Fibroblast of mammary gland (primary cell): ENCODE data around the gene ALDH1B1.

Experiments used
- DNase-seq: peaks from one replicate; pipeline ENCODE4 v3.0.0-alpha.2; 2010; ENCODE audit warnings: low read depth
- H3K4me3 ChIP-seq: 2 replicates; pipeline ENCODE4 v1.5.1; 2011; ENCODE audit warnings: low read depth, mild to moderate bottlenecking, low read length, moderate library complexity; ENCODE audit not compliant: control insufficient read depth
- TF ChIP-seq, protein P1 (sequence below): conservative IDR thresholded peaks from 2 replicates; pipeline ENCODE4 v1.5.1; 2011; ENCODE audit warnings: low read depth, low read length, inconsistent platforms; ENCODE audit not compliant: control insufficient read depth, insufficient read depth

ALDH1B1 gene

DNA sequence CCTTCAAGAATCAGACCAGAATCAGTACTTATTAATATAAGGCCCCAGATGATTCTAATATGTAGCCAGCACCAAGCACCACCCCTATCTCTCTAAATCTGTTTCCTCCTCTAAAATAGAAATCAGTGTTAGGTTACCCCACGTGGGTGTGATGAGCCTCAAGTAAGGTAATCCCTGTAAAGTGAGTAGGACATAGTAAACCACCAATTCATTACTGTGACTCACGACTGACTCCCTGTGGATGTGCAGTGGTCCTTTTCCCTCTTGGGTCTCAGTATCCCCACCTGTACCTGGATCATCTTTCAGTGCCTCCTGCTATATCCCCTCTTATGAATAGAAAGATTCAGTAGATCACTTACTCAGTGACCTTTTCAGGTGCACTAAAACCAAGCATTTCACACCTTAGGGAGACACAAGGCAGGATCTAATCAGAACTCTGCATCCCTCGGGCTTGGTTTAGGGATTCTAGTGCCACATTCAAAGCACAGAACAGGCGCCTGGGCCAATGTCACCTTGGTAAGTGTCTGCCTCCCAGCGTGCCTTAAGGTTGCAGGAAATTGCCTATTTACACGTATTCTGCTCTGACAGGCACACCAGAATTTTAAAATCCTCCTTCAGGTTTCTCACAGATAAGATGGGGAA lies 12.2 kb upstream of the ALDH1B1 start:
- TF ChIP-seq, protein P1, sequence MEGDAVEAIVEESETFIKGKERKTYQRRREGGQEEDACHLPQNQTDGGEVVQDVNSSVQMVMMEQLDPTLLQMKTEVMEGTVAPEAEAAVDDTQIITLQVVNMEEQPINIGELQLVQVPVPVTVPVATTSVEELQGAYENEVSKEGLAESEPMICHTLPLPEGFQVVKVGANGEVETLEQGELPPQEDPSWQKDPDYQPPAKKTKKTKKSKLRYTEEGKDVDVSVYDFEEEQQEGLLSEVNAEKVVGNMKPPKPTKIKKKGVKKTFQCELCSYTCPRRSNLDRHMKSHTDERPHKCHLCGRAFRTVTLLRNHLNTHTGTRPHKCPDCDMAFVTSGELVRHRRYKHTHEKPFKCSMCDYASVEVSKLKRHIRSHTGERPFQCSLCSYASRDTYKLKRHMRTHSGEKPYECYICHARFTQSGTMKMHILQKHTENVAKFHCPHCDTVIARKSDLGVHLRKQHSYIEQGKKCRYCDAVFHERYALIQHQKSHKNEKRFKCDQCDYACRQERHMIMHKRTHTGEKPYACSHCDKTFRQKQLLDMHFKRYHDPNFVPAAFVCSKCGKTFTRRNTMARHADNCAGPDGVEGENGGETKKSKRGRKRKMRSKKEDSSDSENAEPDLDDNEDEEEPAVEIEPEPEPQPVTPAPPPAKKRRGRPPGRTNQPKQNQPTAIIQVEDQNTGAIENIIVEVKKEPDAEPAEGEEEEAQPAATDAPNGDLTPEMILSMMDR, result no peak
- H3K4me3 ChIP-seq, result no peak overlapping the region
- DNase-seq, result no peak

DNA sequence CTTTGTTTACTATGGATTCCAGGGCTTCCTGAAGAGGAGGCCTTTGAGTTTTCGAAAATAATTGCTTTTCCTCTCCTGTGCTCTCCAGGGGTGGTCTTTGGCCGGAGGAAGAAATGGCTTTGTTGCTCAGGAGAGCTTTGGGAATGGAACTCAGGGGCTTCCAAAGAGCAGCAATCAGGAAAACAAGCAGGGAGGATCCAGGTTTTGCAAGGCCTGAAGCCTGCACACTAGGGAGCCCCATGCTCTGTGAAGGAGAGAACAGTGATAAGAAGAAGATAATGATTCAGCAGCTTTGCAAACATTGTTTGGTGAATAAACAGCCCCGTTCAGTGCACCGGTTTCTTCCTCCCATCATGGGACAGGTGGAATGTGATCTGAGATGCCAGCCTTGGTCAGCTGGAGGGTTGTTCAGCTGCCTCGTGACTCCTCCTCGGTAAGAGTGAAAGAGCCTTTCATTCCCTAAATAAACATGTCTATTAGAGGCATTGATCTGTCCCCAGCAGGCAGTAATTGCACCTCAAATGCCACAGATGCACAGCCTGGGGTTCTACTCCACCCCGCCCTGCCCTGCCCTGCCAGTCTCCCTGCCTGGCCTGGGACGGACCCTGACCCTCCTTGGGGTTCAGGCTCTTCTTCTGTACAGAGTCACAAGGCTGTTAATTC lies 11.5 kb upstream of the ALDH1B1 start:
- TF ChIP-seq, protein P1, result no peak
- H3K4me3 ChIP-seq, result no peak overlapping the region
- no peak for DNase-seq

DNA sequence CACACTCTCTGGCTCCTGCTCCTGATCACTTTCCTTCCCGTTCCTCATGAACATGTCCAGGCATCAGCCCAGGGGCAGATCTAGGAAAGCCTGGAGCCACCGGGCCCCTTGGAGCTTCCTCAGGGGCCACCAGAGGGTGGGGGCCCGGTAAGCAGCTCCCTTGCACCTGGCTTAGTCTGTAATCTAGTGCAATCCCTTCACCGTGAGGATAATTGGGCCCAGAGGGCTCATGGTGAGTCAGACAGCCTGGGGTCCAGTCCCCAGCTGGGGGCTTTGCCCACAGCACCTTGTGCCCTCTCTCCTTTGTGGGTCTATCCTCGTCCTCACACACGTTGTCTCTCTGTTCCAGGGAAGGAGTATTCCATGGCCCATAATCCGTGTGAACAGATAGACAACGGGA lies 10.4 kb upstream of the ALDH1B1 start:
- TF ChIP-seq, protein P1, result no peak
- H3K4me3 ChIP-seq, result no peak overlapping the region
- no peak for DNase-seq

DNA sequence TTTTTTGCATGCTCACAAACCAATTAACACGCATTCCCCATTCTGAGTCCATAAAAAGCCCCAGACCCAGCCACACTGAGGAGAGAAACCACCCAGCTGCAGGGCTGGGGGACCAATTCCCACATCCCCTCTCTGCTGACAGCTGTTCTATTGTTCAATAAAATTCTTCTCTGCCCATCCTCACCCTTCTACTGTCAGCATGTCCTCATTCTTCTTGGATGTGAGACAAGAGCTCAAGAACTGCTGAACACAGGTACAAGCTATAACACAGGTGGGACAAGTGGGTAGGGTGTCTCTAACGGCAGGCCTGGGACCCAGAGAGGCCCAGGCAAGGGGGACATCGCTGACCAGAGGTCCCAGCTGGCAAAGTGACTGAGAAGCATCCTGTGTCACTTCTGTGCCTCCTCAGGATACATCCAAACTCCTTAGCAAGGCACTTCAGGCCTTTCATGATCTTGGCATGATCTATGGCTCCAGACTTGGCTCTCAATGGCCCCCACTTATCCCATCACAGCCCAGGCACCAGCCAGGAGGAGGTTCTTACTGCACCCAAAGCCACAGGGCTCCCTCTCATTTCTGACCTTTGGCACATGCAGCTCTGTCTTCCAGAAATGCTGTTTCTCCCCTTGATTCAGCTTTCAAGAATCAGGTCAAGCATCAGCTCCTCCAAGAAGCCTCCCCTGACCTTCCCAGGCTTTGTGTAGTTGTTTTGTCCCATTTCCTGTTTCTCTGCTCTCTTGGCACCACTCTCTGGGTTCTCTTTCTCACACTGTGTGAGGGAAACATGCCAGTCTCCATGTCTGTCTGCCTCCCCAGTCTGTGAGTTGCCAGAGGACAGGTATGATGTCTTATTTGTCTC lies 7.3 kb upstream of the ALDH1B1 start:
- H3K4me3 ChIP-seq, result no peak overlapping the region
- DNase-seq, result no peak
- TF ChIP-seq, protein P1, result no peak

DNA sequence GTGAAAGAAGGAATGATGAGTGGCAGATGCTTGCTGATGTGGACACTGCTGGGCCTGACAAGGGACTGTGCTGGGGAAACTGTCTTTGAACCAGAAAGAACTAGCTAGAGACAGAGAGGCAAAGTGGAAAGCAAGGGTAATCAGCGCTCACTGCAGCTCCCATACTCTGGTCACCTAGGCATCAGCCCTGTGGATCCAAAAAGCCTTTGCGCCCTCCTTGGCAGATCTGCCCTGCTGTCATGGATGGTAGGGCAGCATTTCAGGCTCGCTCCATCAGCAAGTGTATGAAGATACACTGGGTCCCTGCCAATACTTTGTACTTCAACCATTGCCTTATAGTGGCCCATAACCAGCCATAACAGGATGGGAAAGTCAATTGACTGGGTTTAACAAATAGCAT lies 6.6 kb upstream of the ALDH1B1 start:
- H3K4me3 ChIP-seq, result no peak overlapping the region
- TF ChIP-seq, protein P1, result no peak
- DNase-seq, result no peak

DNA sequence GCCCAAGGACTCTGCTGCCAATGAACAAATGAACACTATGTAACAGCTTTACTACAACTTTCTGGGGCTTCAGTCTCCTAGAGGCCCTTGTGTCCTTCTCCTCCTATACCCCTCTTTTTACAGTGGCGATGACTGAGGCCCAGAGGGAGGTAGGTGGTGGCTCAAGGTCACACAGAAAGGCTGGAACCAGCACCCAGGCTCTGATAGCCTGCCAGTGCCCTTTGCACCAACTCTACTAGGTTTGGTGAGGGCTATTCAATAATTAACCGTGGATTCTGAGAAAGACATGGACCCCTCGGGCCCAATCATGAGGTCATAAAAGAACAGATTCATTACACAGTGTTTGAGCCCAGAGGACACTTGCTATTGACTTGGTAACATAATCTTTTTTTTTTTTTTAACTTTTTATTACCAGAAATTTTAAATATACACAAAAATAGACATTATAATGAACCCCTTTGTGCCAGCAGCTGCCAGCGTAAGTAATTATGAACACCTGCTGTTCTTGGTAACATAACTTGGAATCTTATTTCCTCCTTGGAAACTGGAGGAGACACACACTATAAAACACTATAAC lies 6.1 kb upstream of the ALDH1B1 start:
- TF ChIP-seq, protein P1, result no peak
- H3K4me3 ChIP-seq, result no peak overlapping the region
- no peak for DNase-seq
